NCI-H146 (cell line): Measurements from ENCODE around the gene COX4I2.
"Not testable (repeated sequence)": the region's sequence is repeated elsewhere in the genome, so short reads cannot be mapped to it uniquely, and the experiment has no call there.

Source experiments
- DNase-seq: peaks from one replicate; lab custom pipeline; 2025; lab: John Stamatoyannopoulos, UW

The COX4I2 gene

DNA sequence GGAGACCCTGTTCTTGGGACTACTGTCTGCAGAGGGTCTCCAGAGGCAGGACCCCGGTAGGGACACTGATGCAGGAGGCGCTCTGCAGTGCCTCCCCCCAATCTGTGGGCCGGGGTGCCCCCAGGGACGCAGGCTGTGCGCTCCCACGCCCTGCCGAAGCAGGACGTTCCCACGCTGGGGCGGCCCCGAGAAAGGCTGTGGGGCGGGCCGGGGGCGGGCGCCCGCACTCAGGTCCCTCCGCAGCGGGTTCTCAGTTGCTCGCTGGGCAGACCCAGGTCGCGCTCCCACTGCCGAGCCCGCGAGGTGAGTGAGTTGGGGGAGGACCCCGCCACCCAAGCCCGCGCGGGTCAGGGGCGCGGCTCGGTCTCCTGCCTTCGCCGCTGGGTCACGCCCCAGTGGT, at the start of gene COX4I2:
COX4I2 (plus strand) TSS at position 253 of the 400 bp plus-strand sequence. CDS start 1,106 bp downstream, outside the sequence.
- no peak for DNase-seq

DNA sequence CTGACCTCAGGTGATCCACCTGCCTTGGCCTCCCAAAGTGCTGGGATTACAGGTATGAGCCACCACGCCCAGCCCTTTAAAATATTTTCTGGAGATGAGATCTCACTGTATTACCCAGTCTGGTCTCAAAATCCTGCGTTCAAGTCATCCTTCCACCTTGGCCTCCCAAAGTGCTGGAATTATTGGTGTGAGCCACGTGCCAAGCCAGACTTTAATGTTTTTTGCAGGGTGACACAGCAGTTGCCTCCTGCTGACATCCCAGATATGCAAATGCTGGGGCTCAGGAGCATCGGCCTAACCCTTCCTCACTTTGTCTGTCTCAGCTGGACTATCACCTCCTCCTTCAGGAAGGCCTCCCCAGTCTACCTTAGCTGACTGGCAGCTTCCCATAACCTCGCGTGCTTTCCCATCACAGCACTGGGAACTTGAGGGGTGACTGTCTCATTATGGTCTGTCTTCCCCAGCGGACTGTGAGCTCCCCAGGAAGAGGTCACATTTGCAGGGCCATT, 46.9 kb upstream of the COX4I2 start:
- DNase-seq, result no peak

- peak; percentile 79 for DNase-seq
Measured at GRCh38 chr20:31593221-31594001, 44.3 kb upstream of the COX4I2 start.

GRCh38 chr20:31594002-31594557, 43.6 kb upstream of the COX4I2 start:
- no peak for DNase-seq

DNA sequence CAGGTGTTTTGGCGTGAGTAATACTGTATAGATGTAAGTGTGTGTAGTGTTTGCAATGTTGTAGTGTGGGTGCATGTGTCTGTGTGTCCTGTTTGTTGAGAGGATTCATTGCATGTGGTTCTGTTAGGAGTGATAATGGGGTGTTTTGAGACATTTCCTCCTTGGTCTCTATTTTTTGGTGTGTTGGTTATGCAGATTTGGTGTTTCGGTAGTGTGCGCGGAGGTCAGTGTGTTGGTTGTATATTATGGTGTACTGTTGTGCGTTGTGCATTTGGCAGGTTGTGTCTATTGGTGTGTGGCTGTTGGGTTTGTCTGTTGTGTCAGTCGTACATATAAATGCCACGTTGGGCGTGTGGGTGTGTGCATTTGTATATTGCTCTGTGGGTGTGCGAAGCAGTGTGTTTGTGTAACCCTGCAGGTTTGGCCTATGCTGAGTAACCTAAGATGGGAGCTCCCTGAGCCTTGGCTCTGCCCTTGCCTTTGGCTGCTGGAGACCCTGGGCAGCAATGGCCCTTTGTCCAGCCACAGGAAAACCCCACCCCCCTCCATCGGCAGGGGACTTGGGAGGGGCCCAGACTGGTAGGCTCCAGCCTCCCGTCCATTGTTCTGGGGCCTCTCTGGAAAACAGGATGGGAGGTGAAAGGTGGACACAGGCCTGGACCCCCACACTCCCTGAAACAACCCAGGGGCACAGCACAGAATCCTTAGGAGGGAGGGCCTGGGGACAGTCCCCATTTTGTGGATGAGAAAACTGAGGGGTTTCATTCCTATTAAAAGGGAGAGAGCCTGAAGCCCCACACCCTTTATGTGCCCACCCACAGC, 42.9 kb upstream of the COX4I2 start:
- peak; percentile 86 for DNase-seq

GRCh38 chr20:31595380-31595653, 42.4 kb upstream of the COX4I2 start:
- no peak for DNase-seq

GRCh38 chr20:31595654-31596411, 41.9 kb upstream of the COX4I2 start:
- no peak for DNase-seq

DNA sequence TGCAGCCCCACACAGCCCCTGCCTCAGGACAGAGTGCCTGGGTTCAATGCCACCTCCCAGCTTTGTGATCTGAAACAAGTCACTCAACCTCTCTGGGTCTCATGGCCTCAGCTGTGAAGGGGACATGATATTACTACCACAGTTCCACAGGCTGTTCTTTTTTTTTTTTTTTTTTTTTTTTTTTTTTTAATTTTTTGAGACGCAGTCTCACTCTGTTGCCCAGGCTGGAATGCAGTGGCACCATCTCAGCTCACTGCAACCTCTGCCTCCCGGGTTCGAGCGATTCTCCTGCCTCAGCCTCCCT, 41.3 kb upstream of the COX4I2 start:
- not testable (repeated sequence) for DNase-seq

DNA sequence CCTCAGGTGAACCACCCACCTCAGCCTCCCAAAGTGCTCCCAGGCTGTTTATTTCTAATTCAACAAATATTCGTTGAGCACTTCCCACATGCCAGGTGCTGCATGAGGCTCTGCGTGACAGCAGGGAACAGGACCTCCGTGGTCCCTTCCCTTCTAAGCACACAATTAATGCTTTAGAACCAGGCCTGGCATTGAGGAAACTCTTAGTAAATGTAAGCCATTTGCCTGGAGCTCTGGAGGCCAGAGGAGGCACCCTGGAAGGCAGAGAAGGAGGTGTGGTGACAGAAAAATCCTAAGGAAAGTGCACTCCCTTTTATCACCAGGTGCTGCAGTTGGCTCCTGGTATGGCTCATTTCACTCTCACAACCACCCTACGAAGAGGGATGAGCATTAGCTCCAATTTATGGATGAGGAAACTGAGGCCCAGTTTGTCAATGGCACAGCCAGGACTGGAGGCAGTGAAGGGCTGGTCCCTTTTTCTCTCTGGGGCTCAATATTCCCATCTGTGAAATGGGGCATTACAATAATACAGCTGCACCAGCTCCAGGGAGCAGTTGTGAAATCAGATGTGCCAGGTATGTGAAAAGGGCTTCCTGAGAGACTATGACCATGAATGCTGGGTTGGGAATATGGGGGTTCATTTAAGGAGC, 40.8 kb upstream of the COX4I2 start:
- peak; percentile 67 for DNase-seq

GRCh38 chr20:31597481-31597855, 40.2 kb upstream of the COX4I2 start:
- DNase-seq, result no peak

GRCh38 chr20:31602431-31602778, 35.3 kb upstream of the COX4I2 start:
- no peak for DNase-seq

GRCh38 chr20:31602779-31603441, 34.8 kb upstream of the COX4I2 start:
- peak; percentile 39 for DNase-seq

DNA sequence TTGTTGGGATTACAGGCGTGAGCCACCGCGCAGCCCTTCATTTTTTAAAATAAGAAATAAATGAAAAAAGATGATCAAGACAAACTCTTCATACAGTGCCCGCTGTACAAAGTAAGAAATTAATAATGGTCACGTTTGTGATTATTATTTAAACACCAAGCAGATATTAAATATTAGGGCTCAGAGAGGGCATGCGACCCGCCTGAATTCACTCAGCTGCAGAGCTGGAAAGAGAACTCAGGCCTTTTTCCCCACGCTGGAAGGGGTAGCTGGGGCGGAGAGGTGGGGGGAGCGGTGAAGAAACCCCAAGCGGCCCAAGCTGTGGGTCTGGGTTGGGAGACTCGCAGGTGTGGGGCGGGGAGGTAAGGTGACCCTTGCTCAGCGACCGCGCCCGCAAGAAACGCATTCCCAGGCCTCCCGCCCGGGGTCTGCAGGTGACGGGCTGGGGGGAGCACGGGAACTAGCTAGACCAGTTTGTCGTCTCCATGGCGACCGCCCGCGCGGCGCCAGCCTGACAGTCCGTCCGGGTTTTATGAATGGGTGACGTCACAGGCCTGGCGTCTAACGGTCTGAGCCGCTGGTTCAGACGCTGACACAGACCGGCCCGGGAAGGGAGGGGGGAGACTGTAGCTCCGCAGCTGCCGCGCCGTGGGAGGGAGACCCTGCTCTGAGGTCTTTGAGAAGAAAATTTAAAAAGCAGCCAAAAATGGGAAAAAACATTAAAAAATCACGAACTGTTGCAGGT, 33.7 kb upstream of the COX4I2 start:
- DNase-seq, result peak; percentile 100

DNA sequence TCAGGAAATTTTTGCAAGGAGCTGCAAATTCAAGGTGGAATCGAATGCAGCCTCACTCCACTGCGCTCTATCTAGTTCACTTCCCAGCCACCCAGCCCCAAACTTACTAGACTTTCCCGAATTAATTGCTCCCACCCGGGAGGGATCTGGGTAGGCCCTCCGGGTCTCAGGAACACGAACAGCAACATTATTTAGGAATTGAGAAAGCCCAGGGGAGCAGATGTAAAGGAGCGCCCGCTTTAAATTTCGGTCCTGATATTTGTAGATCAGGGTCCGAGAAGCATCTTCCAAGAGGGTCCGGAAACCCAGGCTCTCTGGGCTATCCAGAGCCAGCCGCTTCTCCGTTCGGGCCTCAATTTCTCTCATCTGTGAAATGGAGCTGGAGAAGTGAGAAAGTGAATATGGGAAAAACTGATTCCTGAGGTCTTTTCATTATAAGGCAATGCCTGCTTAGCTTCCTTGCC, 33.1 kb upstream of the COX4I2 start:
- no peak for DNase-seq

- DNase-seq, result peak; percentile 100
Measured at GRCh38 chr20:31605031-31605901, 32.4 kb upstream of the COX4I2 start, which contains the start of gene ID1. Gene ID1 (plus strand): TSS chr20:31605289. CDS start chr20:31605388, 99 bp downstream.

- DNase-seq, result peak; percentile 68
Measured at GRCh38 chr20:31605902-31606803, 31.6 kb upstream of the COX4I2 start.

- DNase-seq, result peak; percentile 79
Measured at GRCh38 chr20:31606804-31607639, 30.7 kb upstream of the COX4I2 start.
